Measurements from ENCODE around the gene IRF2.

DNA sequence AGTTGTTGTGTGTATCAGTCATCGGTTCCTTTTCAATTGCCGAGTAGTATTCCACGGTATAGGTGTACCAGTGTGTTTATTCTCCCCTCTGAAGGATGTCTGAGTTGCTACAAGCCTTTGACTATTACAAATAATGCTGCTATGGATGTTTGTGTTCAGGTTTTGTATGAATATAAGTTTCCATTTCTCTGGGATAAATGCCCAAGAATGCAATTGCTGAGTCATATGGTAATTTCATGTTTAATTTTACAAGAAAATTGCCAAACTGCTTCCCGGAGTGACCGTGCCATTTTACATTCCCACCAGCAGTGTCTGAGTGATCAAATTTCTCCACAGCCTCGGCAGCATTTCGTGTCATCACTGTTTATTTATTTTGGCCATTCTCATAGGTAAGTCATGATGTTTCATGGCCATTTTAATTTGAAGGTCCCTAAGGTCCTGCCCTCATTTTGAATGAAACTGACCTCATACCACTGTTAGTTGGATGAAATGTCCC lies 73.9 kb downstream of the IRF2 start:
- TF ChIP-seq CTCF (IDR thresholded peaks at IDR 0.05; ENCODE audit: low read length) (no peak), EZH2phosphoT487 (IDR thresholded peaks at IDR 0.05; ENCODE audit: low read length) (no peak)
